Measurements from ENCODE around the gene EIF1B.

The EIF1B gene

DNA sequence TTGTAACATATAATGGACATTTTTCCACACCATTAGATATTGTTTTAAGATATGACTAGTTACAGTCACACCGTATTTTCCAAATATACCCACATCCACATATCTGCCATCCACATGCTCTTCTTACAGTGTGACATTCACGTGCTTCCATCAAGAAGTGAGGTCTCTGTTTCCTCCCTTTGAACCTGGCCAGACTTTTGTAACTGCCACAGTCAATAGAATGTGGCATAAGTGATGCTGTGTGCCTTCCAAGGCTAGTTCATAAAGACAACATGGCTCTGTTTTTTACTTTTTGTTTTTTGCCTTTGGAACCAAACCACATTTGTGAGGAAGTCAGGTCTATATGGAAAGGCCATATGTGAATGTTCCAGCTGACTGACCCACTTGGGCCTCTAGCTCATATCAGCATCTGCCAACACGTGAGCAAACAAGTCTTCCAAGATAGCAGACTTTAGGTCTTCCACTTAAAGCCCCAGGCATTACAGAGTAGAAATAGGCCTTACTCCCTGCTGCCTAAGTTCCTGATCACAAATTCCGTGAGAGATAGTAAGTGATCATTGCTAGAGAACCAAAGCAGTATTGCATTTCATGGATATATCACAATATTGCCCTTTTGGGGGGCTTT, 27.1 kb downstream of the EIF1B start:
- no peak for TF ChIP-seq CTCF (IDR thresholded peaks at IDR 0.05; ENCODE audit: control insufficient read depth, insufficient read depth, low read depth, low read length, missing control alignments)
- DNase-seq (ENCODE audit: low read depth) = no peak
- no peak overlapping the region for H3K4me3 ChIP-seq (ENCODE audit: control insufficient read depth, low read depth, low read length)

- no peak for DNase-seq (ENCODE audit: low read depth)
- H3K4me3 ChIP-seq (ENCODE audit: control insufficient read depth, low read depth, low read length) = no peak overlapping the region
- no peak for TF ChIP-seq CTCF (IDR thresholded peaks at IDR 0.05; ENCODE audit: control insufficient read depth, insufficient read depth, low read depth, low read length, missing control alignments)
These were observed 27.9 kb downstream of the EIF1B start for GRCh38 chr3:40337136-40338108.

GRCh38 chr3:40339871-40340270, 30.4 kb downstream of the EIF1B start:
- TF ChIP-seq CTCF (IDR thresholded peaks at IDR 0.05; ENCODE audit: control insufficient read depth, insufficient read depth, low read depth, low read length, missing control alignments) = no peak
- H3K4me3 ChIP-seq (ENCODE audit: control insufficient read depth, low read depth, low read length) = no peak overlapping the region
- DNase-seq (ENCODE audit: low read depth) = no peak

GRCh38 chr3:40340541-40341170, 31.1 kb downstream of the EIF1B start:
- H3K4me3 ChIP-seq (ENCODE audit: control insufficient read depth, low read depth, low read length) = no peak overlapping the region
- DNase-seq (ENCODE audit: low read depth) = no peak
- TF ChIP-seq CTCF (IDR thresholded peaks at IDR 0.05; ENCODE audit: control insufficient read depth, insufficient read depth, low read depth, low read length, missing control alignments) = no peak

- no peak for TF ChIP-seq CTCF (IDR thresholded peaks at IDR 0.05; ENCODE audit: control insufficient read depth, insufficient read depth, low read depth, low read length, missing control alignments)
These were observed 32.2 kb downstream of the EIF1B start for GRCh38 chr3:40341671-40342070.

DNA sequence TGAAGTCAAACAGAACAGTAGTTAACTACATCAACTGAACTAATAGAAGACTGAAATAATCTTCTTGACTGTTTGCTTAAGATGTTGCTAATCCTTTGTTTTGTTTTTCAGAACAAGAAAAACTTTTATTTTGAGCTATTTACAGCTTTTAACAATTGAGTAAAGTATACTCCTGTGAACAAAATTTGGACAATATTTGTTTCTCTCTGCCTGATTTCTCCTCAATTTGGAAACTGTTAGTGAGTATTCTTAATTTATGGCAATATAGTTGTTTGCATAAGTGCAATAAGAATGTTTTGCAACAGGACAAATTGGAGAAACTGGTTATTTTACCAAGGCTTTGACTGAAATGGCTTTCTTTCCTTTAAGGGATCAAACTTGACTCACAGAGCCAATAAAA, 41.0 kb downstream of the EIF1B start:
- no peak for DNase-seq (ENCODE audit: low read depth)
- TF ChIP-seq CTCF (IDR thresholded peaks at IDR 0.05; ENCODE audit: control insufficient read depth, insufficient read depth, low read depth, low read length, missing control alignments) = no peak
- no peak overlapping the region for H3K4me3 ChIP-seq (ENCODE audit: control insufficient read depth, low read depth, low read length)

More at GRCh38 chr3:40341671-40342070, 32.2 kb downstream of the EIF1B start:
- DNase-seq (ENCODE audit: low read depth) = no peak
- no peak overlapping the region for H3K4me3 ChIP-seq (ENCODE audit: control insufficient read depth, low read depth, low read length)
